Iris pigment epithelial cell (primary cell): Measurements from ENCODE around the gene ARFGAP3.

ENCODE experiments used
- DNase-seq: peaks from one replicate; pipeline ENCODE4 v3.0.0-alpha.2; 2011; ENCODE audit warnings: low read depth

Gene ARFGAP3

GRCh38 chr22:42819412-42820044, 37.5 kb downstream of the ARFGAP3 start:
- no peak for DNase-seq

GRCh38 chr22:42817556-42817955, 39.5 kb downstream of the ARFGAP3 start:
- DNase-seq = peak; percentile 56

GRCh38 chr22:42816336-42816735, 40.7 kb downstream of the ARFGAP3 start:
- no peak for DNase-seq

GRCh38 chr22:42814616-42815015, 42.5 kb downstream of the ARFGAP3 start:
- DNase-seq = no peak

DNA sequence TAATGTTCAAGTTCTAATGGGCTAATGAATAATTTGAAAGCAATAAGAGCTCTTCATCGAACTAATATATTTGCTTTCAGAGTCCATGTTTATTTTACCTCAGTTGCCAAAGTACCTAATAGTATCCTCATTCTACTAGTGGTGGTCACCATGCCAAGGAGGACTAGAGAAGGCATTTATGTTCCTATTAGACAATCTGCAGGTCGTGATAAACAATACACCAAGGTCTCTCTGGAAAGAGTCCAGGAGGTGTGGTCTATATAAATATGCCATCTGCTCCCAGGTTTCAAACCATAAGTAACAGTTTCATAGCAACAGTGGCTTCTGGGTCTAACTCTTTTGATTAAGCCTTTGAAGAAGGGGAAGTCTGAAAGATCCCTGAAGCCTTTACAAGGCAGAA, 42.9 kb downstream of the ARFGAP3 start:
- DNase-seq = no peak

DNA sequence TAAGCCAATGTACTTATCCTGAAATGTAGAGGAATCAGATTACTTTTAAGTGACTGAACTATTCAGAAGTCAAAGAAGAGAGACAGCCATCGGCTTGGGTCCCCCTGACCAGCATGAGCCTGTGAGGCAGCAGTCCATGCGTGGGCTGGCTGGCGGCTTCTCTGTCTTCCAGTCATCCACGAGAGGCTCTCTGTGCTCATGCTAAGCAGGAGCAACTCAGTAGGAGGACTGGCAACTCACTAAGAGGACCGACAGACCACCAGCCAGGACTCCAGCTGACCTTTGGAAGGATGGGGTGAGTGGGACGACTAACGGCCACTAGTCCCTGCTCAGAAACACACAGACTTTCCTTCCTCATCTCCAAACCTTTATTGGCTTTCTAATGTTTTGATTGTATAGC, 43.6 kb downstream of the ARFGAP3 start:
- DNase-seq = no peak

DNA sequence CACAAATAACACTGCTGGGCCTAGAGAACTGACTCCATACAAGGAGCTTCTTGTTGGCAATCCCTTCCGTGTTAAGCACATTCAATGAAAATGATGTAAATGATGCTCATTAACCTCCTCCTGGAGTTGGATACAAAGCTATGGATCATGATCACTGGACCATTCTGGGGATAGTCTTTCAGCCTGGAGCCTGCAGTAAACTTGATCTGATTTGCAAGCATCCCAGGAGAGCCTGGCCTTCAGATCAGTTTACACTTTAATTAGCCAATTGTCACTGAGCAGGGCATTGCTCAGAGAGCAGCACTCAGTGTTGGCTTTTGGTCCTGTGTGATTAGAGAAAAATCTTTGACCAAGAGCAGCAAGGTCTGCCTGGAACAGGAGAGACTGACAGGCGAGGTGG, 45.6 kb downstream of the ARFGAP3 start:
- no peak for DNase-seq

GRCh38 chr22:42808521-42808920, 48.6 kb downstream of the ARFGAP3 start:
- DNase-seq = no peak

- no peak for DNase-seq
These were observed 49.9 kb downstream of the ARFGAP3 start for GRCh38 chr22:42807185-42807584.

- DNase-seq = no peak
These were observed 50.9 kb downstream of the ARFGAP3 start for GRCh38 chr22:42805998-42806830.

GRCh38 chr22:42805016-42805997, 51.8 kb downstream of the ARFGAP3 start:
- no peak for DNase-seq

- DNase-seq = no peak
These were observed 53.7 kb downstream of the ARFGAP3 start for GRCh38 chr22:42803389-42803788.

DNA sequence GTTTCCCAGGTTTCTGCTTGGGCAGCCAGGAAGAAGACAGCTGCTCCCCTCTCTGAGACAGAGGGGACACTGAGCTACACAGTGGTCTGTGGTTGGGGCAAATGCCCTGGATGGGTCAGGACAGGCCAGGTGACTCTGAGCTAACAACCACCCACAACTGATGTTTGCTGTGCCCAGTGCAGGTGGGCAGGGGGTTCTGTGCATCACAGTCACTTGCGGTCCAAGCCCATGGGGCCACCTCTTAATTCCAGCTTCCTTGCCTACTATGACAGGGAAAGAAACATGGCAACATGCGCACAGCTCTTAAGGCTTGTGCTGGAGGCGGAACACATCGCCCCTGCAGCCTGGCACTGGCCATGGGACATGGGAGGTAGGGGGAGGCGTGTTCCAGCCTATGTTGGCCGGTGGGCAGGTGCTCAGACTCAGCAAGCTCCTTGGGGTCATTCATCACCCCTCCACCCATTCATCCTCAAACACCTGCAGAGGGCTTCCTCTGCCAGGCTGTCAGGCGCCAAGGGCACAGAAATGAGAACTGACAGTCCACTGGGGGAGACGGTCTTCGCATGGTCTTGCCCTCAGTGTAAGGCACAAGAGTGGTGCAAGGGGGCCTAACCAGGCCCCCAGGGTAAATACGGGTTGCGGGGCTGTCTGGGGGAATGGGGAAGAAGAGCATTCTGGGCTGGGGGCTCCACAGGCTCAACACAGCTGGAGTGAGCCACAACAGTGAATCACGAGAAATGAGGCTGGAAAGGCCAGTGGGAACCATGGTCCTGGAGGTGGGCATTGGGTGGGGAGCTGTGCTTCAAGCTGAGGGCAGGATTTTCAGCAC, 55.6 kb downstream of the ARFGAP3 start:
- no peak for DNase-seq

- DNase-seq = no peak
These were observed 56.4 kb downstream of the ARFGAP3 start for GRCh38 chr22:42800451-42801251.

DNA sequence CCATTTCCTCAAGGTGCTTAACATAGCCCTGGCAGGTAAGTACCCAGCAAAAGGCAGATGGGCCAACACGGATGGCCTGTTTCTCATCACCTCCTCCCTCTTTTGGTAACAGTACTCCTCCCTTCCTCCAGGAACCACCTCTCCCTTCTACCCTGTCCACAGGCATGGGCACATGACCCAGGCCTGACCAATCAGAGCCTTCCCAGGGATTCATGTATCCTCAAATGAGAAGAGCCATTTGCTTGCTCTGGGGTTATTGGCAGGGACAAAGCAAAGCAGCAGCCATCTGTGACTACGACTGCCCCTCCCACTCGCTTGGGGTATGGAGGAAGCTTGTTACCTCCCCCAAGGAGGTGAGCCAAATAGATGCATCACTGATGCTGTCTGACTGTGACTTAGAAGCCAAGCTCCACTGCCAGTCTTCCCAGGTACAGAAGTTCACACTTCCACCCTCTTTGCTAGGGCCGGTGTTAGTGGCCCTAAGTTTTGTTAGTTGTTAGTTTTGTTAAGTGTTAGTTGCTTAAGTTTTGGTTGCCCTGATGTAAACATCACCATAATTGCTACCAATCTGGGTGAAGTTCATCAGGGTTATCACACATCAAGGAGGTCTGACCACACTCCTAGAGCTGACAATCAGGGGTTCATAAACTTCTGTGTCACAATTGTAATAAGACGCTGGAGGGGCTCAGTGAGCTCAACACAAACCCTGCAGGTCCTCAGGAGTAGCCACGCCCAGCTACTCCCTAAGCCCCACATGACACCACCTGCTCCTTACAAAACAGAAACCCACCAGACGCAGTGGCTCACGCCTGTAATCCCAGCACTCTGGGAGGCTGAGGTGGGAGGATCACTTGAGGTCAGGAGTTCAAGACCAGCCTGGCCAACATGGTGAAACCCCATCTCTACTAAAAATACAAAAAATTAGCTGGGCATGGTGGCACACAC, 57.3 kb downstream of the ARFGAP3 start:
- DNase-seq = no peak

DNA sequence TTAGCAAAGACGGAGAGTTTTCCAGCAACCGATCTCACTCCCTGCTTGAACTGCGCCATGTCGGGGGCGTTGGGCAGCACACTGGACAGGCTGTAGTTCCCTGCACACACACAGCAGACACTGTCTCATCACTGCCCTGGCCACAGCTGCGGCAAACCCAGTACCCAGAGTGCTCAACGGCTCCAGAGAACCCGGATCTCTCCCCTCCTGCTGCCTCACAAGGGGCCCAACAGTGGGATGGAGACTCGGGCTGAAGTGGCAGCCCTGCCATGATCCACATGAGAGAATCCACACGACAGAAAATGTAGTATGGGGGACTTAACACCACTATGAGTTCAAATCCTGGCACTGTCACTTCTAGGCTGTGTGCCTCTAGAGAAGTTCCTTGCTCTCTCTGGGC, 58.0 kb downstream of the ARFGAP3 start:
- no peak for DNase-seq

GRCh38 chr22:42797011-42797410, 60.1 kb downstream of the ARFGAP3 start:
- DNase-seq = no peak

DNA sequence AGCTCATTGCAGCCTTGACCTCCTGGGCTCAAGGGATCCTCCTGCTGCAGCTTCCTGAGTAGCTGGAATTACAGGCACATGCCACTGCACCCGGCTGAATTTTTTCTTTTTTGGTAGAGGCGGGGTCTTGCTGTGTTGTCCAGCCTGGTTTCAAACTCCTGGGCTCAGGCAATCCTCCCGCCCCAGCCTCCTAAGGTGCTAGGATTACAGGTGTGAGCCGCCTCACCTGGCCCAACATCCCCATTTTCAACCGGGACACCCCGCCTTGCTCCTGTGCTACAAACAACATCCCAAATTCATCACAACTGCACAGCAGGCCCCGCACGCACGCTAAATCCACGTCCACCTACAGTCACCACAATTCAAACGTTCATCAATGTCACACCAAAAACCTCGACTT, 61.0 kb downstream of the ARFGAP3 start:
- DNase-seq = no peak
